ENCODE measurements around the gene TNS3.

TNS3 gene

GRCh38 chr7:47256016-47256415 is 325.9 kb downstream of the TNS3 start:
- DNase-seq (ENCODE audit: low read depth): no peak

GRCh38 chr7:47255441-47255840 is 326.5 kb downstream of the TNS3 start:
- no peak for DNase-seq (ENCODE audit: low read depth)

GRCh38 chr7:47255007-47255406 is 326.9 kb downstream of the TNS3 start:
- DNase-seq (ENCODE audit: low read depth): no peak

- DNase-seq (ENCODE audit: low read depth): peak; percentile 53
Observed at GRCh38 chr7:47254081-47254977, 327.6 kb downstream of the TNS3 start.

GRCh38 chr7:47253650-47254080 is 328.2 kb downstream of the TNS3 start:
- peak; percentile 71 for DNase-seq (ENCODE audit: low read depth)

- no peak for DNase-seq (ENCODE audit: low read depth)
Observed at GRCh38 chr7:47252675-47253074, 329.2 kb downstream of the TNS3 start.

GRCh38 chr7:47249361-47249760 is 332.6 kb downstream of the TNS3 start:
- DNase-seq (ENCODE audit: low read depth): peak; percentile 37

- no peak for DNase-seq (ENCODE audit: low read depth)
Observed at GRCh38 chr7:47248797-47249196, 333.1 kb downstream of the TNS3 start.

GRCh38 chr7:47247132-47247531 is 334.8 kb downstream of the TNS3 start:
- DNase-seq (ENCODE audit: low read depth): no peak

GRCh38 chr7:47244692-47245091 is 337.2 kb downstream of the TNS3 start:
- no peak for DNase-seq (ENCODE audit: low read depth)

- no peak for DNase-seq (ENCODE audit: low read depth)
Observed at GRCh38 chr7:47241112-47242065, 340.5 kb downstream of the TNS3 start.

- DNase-seq (ENCODE audit: low read depth): no peak
Observed at GRCh38 chr7:47239931-47240421, 341.9 kb downstream of the TNS3 start.

GRCh38 chr7:47239034-47239433 is 342.9 kb downstream of the TNS3 start:
- DNase-seq (ENCODE audit: low read depth): no peak

GRCh38 chr7:47236480-47237129 is 345.3 kb downstream of the TNS3 start:
- no peak for DNase-seq (ENCODE audit: low read depth)

- no peak for DNase-seq (ENCODE audit: low read depth)
Observed at GRCh38 chr7:47233996-47234395, 347.9 kb downstream of the TNS3 start.

GRCh38 chr7:47232751-47233412 is 349.0 kb downstream of the TNS3 start:
- no peak for DNase-seq (ENCODE audit: low read depth)

- no peak for DNase-seq (ENCODE audit: low read depth)
Observed at GRCh38 chr7:47231627-47232026, 350.3 kb downstream of the TNS3 start.

GRCh38 chr7:47231032-47231431 is 350.9 kb downstream of the TNS3 start:
- no peak for DNase-seq (ENCODE audit: low read depth)

GRCh38 chr7:47228386-47229014 is 353.4 kb downstream of the TNS3 start:
- no peak for DNase-seq (ENCODE audit: low read depth)

- peak; percentile 78 for DNase-seq (ENCODE audit: low read depth)
Observed at GRCh38 chr7:47227762-47228177, 354.1 kb downstream of the TNS3 start.

GRCh38 chr7:47226696-47227095 is 355.2 kb downstream of the TNS3 start:
- DNase-seq (ENCODE audit: low read depth): no peak

All from iris pigment epithelial cell (primary cell).